GM23338 (cell line): Measurements from ENCODE around the gene SIK2. TPM values are rescaled to one million over a fixed set of nuclear protein-coding genes. Genes with fewer than 3 reads are reported as not detected.

Experiments
- ATAC-seq: fragments of 200-7000 bp; cut with Tn5 transposase; 3 replicates; pipeline ENCODE4 v1.9.1; 2020
- DNase-seq: peaks from one replicate; pipeline ENCODE4 v3.0.0-alpha.2; 2015; ENCODE audit warnings: low spot score
- H2AFZ ChIP-seq: fragments of 200-600 bp; sonication (generic); 2 replicates; pipeline ENCODE4 v1.8.0; 2016; ENCODE audit warnings: antibody characterized with exemption, mild to moderate bottlenecking, moderate library complexity
- H3F3A ChIP-seq: fragments of 200-600 bp; sonication (generic); replicated peaks from 2 replicates; pipeline ENCODE4 v1.8.0; 2017; ENCODE audit warnings: antibody characterized with exemption, mixed run types, low read depth
- H3K27ac ChIP-seq: fragments of 200-600 bp; sonication (generic); 2 replicates; pipeline ENCODE4 v1.6.1; 2016; ENCODE audit warnings: low read depth
- H3K27me3 ChIP-seq: fragments of 200-600 bp; sonication (generic); 2 replicates; pipeline ENCODE4 v1.8.0; 2016; ENCODE audit warnings: mild to moderate bottlenecking, mixed run types, moderate library complexity; ENCODE audit not compliant: insufficient read depth
- H3K36me3 ChIP-seq: fragments of 200-600 bp; sonication (generic); 2 replicates; pipeline ENCODE4 v1.8.0; 2016; ENCODE audit warnings: mild to moderate bottlenecking; ENCODE audit not compliant: insufficient read depth
- H3K4me1 ChIP-seq: fragments of 200-600 bp; sonication (generic); 2 replicates; pipeline ENCODE4 v1.8.0; 2016; ENCODE audit warnings: mild to moderate bottlenecking, moderate library complexity; ENCODE audit not compliant: insufficient read depth
- H3K4me2 ChIP-seq: fragments of 200-600 bp; sonication (generic); 2 replicates; pipeline ENCODE4 v1.7.1; 2017; ENCODE audit warnings: mixed run types
- H3K4me3 ChIP-seq: fragments of 200-600 bp; sonication (generic); 2 replicates; pipeline ENCODE4 v1.6.1; 2016; ENCODE audit warnings: mixed run types
- H3K79me2 ChIP-seq: fragments of 200-600 bp; sonication (generic); replicated peaks from 2 replicates; pipeline ENCODE4 v1.8.0; 2017; ENCODE audit warnings: mild to moderate bottlenecking; ENCODE audit not compliant: insufficient read depth
- H3K9me2 ChIP-seq: fragments of 200-600 bp; sonication (generic); 2 replicates; pipeline ENCODE4 v1.8.0; 2017; ENCODE audit not compliant: insufficient read depth
- H4K20me1 ChIP-seq: fragments of 200-600 bp; sonication (generic); replicated peaks from 2 replicates; pipeline ENCODE4 v1.8.0; 2017; ENCODE audit warnings: mild to moderate bottlenecking; ENCODE audit not compliant: insufficient read depth
- H3K27ac Mint-ChIP-seq: 2 replicates; pipeline ENCODE4 v1.8.0; 2020; ENCODE audit warnings: inconsistent platforms, mild to moderate bottlenecking, moderate library complexity, mixed read lengths
- H3K27me3 Mint-ChIP-seq: 3 replicates; pipeline ENCODE4 v1.8.0; 2022; ENCODE audit warnings: low read depth, mild to moderate bottlenecking, moderate library complexity, mixed read lengths, inconsistent platforms; ENCODE audit not compliant: insufficient read depth, poor library complexity
- H3K36me3 Mint-ChIP-seq: 3 replicates; pipeline ENCODE4 v1.8.0; 2021; ENCODE audit warnings: low read depth, mild to moderate bottlenecking, inconsistent platforms, moderate library complexity, mixed read lengths
- H3K4me1 Mint-ChIP-seq: 3 replicates; pipeline ENCODE4 v1.8.0; 2020; ENCODE audit warnings: mild to moderate bottlenecking, inconsistent platforms, mixed read lengths
- H3K4me3 Mint-ChIP-seq: 3 replicates; pipeline ENCODE4 v1.8.0; 2021; ENCODE audit warnings: moderate library complexity, mild to moderate bottlenecking, inconsistent platforms, mixed read lengths
- H3K9me3 Mint-ChIP-seq: 3 replicates; pipeline ENCODE4 v1.8.0; 2020; ENCODE audit warnings: moderate library complexity, mild to moderate bottlenecking, inconsistent platforms, mixed read lengths
- CREB1 ChIP-seq: fragments of 250-450 bp; sonication (Bioruptor Pico); IDR thresholded peaks from 2 replicates; pipeline ENCODE4 v1.5.0; 2020; ENCODE audit warnings: low read depth, mild to moderate bottlenecking, moderate library complexity
- ETS1 ChIP-seq: IDR thresholded peaks from 2 replicates; pipeline ENCODE4 v1.6.1; 2016; ENCODE audit warnings: antibody characterized with exemption
- EZH2phosphoT487 ChIP-seq: fragments of 200-600 bp; sonication (generic); IDR thresholded peaks from one replicate; pipeline ENCODE4 v1.8.1; 2018; ENCODE audit warnings: antibody characterized with exemption; ENCODE audit not compliant: unreplicated experiment
- JUNB ChIP-seq: IDR thresholded peaks from one replicate; pipeline ENCODE4 v1.6.1; 2016; ENCODE audit warnings: antibody characterized with exemption; ENCODE audit not compliant: unreplicated experiment
- NANOG ChIP-seq: IDR thresholded peaks from 2 replicates; pipeline ENCODE4 v1.6.1; 2016; ENCODE audit warnings: antibody characterized with exemption, borderline replicate concordance
- REST ChIP-seq: IDR thresholded peaks from one replicate; pipeline ENCODE4 v1.6.1; 2018; ENCODE audit warnings: antibody characterized with exemption; ENCODE audit not compliant: unreplicated experiment
- STAT1 ChIP-seq: IDR thresholded peaks from one replicate; pipeline ENCODE4 v1.6.1; 2016; ENCODE audit warnings: antibody characterized with exemption; ENCODE audit not compliant: unreplicated experiment
- ZNF462 ChIP-seq: fragments of 250-450 bp; sonication (Bioruptor Pico); IDR thresholded peaks from 2 replicates; pipeline ENCODE4 v1.5.0; 2020; ENCODE audit warnings: mild to moderate bottlenecking, moderate library complexity
- polyA plus RNA-seq: library from polyadenylated mRNA; unstranded; fragments of >200 nt; fragmentation: Nextera tagmentation; extraction: Ambion mirVana; gene quantifications from 2 replicates; pipeline ENCODE4 v1.2.1, GENCODE V29; 2016
- total RNA-seq: library from RNA; depleted of rRNA; stranded (reverse); fragments of >200 nt; shearing (Covaris generic); gene quantifications from 2 replicates; pipeline ENCODE4 v1.2.3, GENCODE V29; 2014
- TF ChIP-seq, protein P1 (sequence below), 2 experiments: fragments of 200-600 bp in 1 of 2; sonication (generic) in 1 of 2; conservative IDR thresholded peaks; 2 replicates each; pipeline versions ENCODE4 v1.5.1 to v1.6.1; 2016 to 2017; ENCODE audit warnings: antibody characterized with exemption in 2 of 2, low read depth in 2 of 2, mild to moderate bottlenecking in 2 of 2, moderate library complexity in 1 of 2

The SIK2 gene
- total and polyA plus RNA-seq, 2 experiments from 2014 or later = 2.3 to 6.7 TPM

GRCh38 chr11:111601636-111601978 lies 642 bp upstream of the SIK2 start (continued):
- TF ChIP-seq ZNF462 (no peak), JUNB (no peak)
- TF ChIP-seq, protein P1, sequence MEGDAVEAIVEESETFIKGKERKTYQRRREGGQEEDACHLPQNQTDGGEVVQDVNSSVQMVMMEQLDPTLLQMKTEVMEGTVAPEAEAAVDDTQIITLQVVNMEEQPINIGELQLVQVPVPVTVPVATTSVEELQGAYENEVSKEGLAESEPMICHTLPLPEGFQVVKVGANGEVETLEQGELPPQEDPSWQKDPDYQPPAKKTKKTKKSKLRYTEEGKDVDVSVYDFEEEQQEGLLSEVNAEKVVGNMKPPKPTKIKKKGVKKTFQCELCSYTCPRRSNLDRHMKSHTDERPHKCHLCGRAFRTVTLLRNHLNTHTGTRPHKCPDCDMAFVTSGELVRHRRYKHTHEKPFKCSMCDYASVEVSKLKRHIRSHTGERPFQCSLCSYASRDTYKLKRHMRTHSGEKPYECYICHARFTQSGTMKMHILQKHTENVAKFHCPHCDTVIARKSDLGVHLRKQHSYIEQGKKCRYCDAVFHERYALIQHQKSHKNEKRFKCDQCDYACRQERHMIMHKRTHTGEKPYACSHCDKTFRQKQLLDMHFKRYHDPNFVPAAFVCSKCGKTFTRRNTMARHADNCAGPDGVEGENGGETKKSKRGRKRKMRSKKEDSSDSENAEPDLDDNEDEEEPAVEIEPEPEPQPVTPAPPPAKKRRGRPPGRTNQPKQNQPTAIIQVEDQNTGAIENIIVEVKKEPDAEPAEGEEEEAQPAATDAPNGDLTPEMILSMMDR (conservative IDR thresholded peaks at IDR 0.05; ENCODE audit: low read depth in 2 of 2) = no peak

GRCh38 chr11:111602865-111603610 lies 789 bp downstream of the SIK2 start:
- peaks cover 19% of the 10 kb centered on the region for H4K20me1 ChIP-seq
- DNase-seq = peak; percentile 59
- H3K36me3 Mint-ChIP-seq = no peaks in the 10 kb centered on the region
- peak overlapping the region; percentile 86 for H3K4me2 ChIP-seq
- H3K36me3 ChIP-seq = no peaks in the 10 kb centered on the region
- peak; percentile 21 for ATAC-seq
- peak overlapping the region; percentile 86 for H3K4me3 Mint-ChIP-seq
- H3K27ac ChIP-seq = no peak overlapping the region
- no peaks in the 10 kb centered on the region for H3F3A ChIP-seq
- no peak overlapping the region for H3K27ac Mint-ChIP-seq
- peaks cover 22% of the 10 kb centered on the region for H3K4me1 ChIP-seq
- peaks cover 22% of the 10 kb centered on the region for H3K27me3 Mint-ChIP-seq
- peaks cover 23% of the 10 kb centered on the region for H3K4me1 Mint-ChIP-seq
- H3K27me3 ChIP-seq = peaks cover 28% of the 10 kb centered on the region
- no peaks in the 10 kb centered on the region for H3K9me2 ChIP-seq
- 0 out of 2 replicates have a peak overlapping the region, but pooled peaks have one; percentile 35 for H2AFZ ChIP-seq
- peaks cover 41% of the 10 kb centered on the region for H3K79me2 ChIP-seq
- peak overlapping the region; percentile 73 for H3K4me3 ChIP-seq
- no peaks in the 10 kb centered on the region for H3K9me3 Mint-ChIP-seq
- no peak for TF ChIP-seq ETS1
- no peak for TF ChIP-seq EZH2phosphoT487
- TF ChIP-seq STAT1 = no peak
- TF ChIP-seq REST = no peak
- TF ChIP-seq, protein P1 (conservative IDR thresholded peaks at IDR 0.05; ENCODE audit: low read depth in 2 of 2) = no peak
- TF ChIP-seq CREB1 (CRISPR knock-in tag) = no peak
- no peak for TF ChIP-seq NANOG
